Hematopoietic multipotent progenitor cell treated with erythropoietin and hydrocortisone succinate and interleukin-3 and kit ligand, for 17 days (in vitro differentiated cells): ENCODE data around the gene ATF4.

Experiments
- DNase-seq: peaks from one replicate; pipeline ENCODE4 v3.0.0-alpha.2; 2015; ENCODE audit warnings: low spot score

The ATF4 gene, protein sequence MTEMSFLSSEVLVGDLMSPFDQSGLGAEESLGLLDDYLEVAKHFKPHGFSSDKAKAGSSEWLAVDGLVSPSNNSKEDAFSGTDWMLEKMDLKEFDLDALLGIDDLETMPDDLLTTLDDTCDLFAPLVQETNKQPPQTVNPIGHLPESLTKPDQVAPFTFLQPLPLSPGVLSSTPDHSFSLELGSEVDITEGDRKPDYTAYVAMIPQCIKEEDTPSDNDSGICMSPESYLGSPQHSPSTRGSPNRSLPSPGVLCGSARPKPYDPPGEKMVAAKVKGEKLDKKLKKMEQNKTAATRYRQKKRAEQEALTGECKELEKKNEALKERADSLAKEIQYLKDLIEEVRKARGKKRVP

DNA sequence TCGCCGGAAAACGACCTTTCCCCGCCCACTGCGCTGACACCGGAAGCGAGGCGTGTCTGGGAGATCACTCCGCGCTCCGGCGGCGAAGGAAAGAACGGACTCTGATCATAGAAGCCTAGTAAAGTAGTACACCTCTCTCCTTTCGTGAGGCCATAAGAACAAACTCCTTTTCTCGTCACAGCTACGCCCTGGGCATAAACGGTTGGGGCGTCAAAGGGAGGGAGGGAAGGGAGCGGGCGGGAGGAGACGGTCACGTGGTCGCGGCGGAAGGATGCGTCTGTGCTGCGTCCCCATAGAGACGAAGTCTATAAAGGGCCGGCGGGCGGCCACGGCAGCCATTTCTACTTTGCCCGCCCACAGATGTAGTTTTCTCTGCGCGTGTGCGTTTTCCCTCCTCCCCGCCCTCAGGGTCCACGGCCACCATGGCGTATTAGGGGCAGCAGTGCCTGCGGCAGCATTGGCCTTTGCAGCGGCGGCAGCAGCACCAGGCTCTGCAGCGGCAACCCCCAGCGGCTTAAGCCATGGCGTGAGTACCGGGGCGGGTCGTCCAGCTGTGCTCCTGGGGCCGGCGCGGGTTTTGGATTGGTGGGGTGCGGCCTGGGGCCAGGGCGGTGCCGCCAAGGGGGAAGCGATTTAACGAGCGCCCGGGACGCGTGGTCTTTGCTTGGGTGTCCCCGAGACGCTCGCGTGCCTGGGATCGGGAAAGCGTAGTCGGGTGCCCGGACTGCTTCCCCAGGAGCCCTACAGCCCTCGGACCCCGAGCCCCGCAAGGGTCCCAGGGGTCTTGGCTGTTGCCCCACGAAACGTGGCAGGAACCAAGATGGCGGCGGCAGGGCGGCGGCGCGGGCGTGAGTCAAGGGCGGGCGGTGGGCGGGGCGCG lies at the start of gene ATF4:
Gene ATF4, plus strand, starts transcription at position 337 of the 880 bp plus-strand sequence. CDS start 884 bp downstream, outside the sequence.
- peak; percentile 98 for DNase-seq

DNA sequence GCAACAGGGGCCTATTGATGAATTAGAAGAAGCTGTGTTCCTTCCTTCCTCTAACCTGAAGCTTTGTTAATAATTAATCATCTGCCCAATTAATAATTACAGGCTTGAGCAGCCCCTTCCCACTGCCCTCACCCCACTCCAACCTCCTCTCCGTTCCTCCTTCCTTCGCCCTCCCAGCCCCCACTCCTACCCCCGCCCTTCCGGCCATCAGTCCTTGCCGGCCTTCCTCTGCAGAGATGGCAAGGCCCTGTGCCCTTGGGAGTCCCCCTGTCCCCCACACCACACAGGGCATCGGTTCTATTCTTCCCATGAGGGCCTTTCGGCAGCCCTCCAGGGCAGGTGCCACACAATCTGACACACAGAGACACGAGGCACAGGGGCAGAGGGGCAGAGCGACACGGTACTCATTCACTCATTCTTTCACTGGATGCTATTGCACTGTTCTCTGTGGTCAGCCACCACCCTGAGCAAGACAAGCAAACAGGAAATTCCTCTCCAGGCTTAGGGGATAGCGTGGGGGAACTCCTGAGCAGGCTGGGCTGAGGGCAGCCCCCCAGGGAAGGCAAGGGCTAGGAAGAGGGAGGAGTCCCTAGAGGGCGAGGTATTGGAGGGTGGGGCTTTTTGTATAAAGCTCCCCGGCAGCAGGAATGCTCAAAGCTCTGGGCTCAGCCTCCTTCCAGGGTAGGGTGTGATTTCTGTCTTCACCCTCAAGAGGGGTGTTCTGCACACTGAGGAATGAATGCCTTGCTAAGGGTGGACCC lies 48.8 kb upstream of the ATF4 start:
- peak; percentile 44 for DNase-seq

DNA sequence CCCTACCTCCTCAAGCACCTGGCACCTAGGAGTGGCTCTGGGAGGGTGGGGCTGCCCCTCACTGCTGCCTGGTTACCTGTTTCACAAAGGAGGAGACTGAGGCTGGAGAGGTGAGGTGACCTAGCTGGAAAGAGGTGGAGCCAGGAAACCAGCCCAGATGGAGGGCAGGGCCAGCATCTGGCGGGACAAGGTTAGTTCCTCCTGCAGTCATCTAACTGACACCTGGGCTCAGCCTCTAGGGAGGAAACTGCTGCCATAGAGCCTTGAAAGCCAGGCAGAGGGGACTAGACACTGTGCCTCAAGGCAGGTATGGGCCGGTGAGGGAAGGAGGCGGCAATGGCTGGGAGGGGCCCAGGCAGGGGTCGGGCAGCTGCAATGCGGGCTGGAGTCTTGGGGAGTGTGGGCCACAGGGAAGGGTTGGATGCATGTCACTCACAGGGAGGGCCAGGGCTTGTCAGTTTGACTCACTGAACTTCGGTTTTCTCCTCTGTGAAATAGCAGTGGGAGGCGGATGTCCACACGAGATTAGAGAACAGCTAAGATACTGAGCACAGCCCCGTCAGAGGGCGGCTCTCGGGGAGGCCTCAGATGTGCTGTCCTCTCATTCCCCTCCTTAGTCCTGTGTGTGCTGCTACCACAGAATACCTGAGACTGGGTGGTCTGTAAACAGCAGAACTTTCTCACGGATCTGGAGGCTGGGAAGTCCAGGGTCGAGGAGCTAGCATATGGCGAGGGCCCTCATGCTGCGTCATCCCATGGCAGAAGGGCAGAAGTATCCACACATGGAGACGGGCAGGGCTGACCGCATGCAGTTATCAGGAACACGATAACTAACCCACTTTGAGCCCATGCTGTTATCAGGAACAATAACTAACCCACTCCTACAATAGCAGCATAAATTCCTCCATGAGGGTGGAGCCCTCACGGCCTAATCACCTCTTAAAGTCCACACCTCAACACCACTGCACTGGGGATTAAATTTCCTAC lies 47.5 kb upstream of the ATF4 start:
- DNase-seq = peak; percentile 84

DNA sequence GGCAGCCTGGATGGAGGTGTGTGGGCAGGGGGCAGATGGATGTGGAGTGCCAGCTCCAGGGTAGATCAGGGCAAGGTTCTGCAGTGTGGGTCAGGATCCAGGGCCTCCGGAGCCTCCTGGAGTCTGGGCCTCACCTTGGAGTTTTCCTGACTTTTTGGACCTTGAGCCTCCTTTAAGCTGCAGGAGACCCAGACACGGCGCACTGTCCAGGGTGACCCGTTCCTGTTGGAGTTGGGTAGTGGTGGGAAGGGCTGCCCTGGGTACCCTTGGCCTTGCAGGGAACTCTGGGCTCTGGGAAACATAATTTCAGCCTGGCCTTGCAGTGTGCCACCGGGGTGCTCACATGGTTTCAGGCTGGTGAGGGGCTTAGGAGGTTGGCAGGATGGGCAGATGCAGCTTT lies 46.5 kb upstream of the ATF4 start:
- DNase-seq = no peak

DNA sequence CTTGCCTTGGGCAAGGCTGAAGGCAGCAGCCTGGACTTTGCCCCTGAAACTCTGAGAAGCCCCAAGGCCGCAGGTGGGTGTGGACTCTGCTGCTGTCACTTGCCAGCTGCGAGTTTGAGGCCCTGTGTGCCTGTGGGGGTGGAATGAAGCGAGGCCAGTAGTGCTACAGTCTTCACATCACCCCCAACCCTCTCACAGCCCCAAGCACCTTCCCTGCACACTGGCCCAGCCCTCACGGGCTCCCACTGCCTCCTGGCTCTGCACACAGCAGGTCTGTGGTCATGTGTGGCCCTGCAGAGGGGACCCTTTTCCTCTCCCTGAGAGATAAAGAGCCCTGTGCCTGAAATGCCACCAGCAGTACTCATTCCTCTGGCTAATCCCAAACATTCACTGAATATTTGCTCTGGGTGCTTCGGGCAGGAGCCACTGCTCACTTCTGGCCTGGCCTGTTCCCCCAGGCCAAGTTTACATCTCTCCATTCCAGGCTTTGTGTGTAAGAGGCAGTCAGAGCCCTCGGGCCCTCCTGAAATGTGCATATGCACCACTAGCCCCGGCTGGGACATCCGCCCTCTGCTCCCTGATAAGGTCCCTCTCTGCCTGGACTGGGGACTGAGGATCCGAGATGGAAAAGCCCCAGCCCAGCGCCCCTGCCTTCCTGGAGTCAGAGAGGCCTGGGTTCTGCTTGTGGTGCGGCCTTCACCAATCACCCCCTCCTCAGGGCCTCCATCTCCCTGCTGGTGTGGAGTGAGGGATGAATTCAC lies 45.8 kb upstream of the ATF4 start:
- DNase-seq = no peak

DNA sequence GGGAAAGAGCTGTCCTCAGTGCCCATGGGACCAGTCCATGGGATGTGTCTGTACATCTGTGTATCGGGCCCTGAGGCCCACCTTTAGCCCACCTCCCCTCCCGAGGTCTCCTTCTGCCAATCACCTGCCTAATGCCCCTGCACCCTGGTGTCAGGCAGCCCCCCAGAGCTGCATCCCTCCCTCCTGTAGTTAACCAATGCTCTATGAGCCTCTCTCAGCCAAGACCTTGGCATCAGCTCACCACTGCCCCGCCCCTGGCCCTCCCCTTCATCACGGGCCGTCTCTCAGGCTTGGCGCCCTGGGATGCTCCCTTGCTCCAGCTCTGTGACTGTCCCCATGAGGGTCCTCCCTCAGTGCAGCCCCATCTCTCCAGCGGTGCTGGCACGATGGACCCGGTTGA lies 45.0 kb upstream of the ATF4 start:
- DNase-seq = no peak

DNA sequence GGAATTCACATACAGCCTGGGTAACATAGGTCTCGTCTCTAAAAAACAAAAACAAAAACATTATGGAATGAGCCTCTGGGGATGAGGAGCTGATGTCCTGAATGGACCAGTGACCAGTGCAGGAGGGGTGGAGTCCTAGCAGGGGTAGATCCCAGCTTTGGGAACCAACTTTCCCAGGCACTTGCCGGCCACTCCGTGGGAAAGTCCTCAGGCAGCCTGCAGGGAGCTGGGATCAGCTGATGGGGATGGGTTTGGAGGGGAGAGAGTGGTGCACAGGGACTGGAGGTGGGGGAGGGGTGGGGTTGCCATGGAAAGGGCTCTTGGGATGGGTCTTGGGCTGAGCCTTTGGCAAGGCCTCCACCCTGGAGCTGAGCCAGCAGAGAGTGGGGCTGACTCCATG lies 44.5 kb upstream of the ATF4 start:
- DNase-seq = no peak

DNA sequence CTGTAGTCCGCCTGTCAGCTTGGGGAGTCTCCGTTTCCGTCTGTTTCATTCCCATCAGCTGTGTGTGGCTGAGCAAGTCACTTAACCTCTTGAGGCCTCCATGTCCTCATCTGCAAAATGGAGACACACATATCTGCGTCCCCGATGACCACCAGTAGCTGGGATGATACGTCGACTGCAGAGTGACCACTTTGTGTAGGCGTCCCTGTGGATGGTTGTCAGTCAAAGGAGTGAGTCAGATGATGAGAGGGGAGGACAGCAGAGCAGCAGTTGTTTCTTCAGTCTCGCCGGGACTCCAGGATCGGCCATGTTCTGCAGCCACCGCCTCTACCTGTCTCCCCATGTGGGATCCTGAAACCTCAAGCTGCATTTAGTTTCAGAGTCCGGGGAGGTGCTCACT lies 43.7 kb upstream of the ATF4 start:
- no peak for DNase-seq

DNA sequence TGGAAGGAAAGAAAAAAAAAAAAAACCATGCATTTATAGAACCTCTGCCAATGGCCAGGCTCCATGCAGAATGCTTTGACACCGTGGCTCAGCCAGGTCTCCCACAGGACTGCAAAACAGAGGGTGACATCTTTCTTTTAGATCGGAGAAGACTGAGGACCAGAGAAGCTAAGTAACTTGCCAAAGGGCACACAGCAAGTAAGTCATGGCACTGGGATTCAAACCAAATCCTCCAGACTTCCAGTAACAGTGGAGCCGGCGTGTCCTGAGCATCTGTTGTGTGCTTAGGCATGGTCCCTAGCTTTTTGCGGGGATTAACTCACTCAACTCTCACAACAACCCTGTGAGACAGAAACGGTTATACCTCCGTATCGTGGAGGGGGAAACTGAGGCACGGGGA lies 42.8 kb upstream of the ATF4 start:
- DNase-seq = no peak

DNA sequence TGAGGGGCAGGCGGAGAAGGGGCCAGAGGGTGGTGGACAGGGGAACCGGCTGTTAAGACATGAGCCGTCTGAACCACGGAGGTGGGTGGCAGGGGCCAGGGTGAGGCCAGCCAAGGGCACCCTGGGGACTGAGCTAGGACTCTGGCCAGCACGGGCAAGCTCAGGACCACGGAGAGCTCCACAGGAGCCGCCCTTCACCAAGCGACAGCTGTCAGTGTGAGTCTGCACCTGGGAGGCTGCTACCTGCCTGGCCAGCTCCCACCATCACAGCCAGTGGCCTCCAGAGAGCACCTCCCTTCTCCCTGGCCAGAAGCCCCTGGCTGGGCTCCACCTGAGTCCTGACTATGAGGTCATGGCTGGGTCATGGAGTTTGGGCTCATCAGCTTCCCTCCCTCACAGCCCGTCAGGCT lies 41.9 kb upstream of the ATF4 start:
- no peak for DNase-seq

DNA sequence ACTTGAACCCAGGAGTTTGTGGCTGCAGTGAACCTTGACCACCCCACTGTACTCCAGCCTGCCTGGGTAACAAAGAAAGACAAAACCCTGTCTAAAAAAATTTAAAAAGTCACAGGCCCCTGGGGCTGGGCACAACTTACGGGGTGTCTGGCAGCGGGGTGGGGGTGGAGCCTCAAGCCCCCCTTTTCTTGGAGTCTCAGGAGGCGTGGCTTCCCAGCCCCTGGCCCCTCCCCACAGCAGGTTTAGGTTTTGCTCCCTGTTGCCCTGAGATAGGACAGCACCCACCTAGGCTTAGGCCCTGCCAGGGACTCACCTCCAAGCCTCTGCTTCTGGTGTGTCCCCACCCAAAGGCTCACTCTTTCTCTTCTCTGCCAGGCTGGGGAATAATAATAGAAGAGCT lies 41.1 kb upstream of the ATF4 start:
- no peak for DNase-seq

DNA sequence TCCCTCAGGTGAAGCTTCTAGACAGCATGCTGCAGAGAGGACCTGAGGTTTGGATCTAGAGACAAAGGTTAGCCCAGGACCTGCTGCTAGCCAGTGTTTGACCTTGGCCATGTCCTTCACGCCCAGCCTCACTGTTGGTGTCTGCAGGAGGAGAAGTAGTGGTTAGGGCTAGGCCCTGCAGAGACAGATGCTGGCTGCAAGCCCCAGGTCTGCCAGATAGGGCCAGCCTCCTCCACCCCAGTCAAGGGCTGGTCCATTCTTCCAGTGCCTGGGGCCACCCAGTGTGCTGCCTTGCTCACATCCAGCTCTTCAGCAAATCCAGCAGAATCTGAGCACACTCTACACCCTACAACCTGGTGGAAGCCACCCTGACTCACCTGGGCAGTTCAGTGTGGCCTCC lies 39.8 kb upstream of the ATF4 start:
- DNase-seq = no peak

DNA sequence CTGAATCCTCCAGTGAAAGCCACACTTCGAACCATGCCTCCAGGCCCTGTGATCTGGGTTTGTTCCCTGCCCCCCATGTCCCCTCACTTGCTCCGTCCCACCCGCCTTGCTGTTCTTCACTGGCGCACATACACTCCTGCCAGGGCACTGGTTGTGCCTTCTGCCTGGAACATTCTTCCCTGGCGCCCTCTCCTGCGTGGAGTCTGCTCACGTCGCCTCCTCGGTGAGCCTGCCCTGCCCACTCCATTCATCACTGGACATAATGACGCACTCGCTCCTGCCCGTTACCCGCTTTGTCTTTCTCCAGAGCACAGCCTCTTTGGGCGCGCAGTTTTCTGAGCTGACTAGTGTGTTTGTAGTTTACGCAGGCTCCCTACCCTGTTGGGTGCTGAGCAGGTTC lies 39.3 kb upstream of the ATF4 start:
- no peak for DNase-seq

DNA sequence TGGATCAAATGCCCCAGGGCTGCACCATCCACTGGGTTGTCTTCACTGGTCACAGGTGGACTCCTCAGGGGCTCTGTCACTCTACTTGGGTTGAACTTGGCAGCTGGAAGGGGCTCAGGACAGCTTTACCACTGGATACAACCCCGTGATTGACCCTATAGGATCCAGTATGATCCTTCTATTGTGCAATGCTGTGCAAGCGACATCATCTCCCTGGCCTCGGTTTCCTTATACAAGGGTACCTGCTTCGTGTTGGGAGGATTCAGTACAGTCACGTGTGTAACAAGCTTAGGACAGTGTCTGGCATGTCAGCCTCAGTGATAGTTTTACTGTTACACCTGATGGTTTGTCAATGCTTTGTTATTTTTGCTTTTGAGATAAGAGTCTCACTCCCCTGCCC lies 38.8 kb upstream of the ATF4 start:
- no peak for DNase-seq

DNA sequence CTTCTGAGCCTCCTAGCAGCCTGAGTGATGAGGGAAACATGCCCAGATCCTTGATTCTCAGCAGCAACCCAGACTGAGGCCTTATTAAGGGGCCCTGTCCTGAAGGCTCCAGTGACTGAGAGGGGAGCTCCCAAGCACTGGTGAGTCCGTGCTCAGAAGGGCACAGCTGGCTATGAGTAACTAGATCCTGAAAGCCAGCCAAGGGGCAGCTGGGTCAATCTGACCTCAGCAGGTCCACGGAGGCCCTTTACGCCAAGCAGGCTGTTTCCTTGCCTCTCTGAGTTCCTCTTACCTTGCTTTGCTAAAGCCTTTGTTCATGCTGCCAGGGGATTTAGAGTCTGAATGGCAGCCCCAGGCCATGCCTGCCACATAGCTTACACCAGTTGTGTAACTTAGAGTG lies 37.6 kb upstream of the ATF4 start:
- no peak for DNase-seq

DNA sequence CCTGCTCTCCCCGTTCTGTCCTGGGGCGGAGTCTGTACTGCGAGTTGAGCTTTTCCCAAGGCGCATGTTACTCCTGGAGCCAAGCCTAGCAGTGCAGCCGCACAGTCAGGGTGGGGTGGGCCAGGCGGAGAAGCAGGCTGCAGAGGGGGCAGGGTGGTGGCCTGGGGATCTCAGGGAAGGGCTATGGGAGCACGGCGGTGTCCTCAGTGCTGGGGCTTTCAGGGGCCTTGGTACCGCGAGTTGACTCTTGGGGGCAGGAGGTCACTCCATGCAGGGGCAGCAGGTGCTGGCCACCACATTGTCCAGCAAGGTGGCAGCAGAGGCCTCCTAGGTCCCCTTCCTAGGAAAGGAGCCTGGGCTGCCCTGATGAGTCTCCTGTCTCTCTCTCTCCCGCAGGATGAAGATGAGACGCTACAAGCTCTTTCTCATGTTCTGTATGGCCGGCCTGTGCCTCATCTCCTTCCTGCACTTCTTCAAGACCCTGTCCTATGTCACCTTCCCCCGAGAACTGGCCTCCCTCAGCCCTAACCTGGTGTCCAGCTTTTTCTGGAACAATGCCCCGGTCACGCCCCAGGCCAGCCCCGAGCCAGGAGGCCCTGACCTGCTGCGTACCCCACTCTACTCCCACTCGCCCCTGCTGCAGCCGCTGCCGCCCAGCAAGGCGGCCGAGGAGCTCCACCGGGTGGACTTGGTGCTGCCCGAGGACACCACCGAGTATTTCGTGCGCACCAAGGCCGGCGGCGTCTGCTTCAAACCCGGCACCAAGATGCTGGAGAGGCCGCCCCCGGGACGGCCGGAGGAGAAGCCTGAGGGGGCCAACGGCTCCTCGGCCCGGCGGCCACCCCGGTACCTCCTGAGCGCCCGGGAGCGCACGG lies 33.2 kb upstream of the ATF4 start:
- no peak for DNase-seq

DNA sequence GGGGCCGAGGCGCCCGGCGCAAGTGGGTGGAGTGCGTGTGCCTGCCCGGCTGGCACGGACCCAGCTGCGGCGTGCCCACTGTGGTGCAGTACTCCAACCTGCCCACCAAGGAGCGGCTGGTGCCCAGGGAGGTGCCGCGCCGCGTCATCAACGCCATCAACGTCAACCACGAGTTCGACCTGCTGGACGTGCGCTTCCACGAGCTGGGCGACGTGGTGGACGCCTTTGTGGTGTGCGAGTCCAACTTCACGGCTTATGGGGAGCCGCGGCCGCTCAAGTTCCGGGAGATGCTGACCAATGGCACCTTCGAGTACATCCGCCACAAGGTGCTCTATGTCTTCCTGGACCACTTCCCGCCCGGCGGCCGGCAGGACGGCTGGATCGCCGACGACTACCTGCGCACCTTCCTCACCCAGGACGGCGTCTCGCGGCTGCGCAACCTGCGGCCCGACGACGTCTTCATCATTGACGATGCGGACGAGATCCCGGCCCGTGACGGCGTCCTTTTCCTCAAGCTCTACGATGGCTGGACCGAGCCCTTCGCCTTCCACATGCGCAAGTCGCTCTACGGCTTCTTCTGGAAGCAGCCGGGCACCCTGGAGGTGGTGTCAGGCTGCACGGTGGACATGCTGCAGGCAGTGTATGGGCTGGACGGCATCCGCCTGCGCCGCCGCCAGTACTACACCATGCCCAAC lies 32.4 kb upstream of the ATF4 start:
- no peak for DNase-seq

DNA sequence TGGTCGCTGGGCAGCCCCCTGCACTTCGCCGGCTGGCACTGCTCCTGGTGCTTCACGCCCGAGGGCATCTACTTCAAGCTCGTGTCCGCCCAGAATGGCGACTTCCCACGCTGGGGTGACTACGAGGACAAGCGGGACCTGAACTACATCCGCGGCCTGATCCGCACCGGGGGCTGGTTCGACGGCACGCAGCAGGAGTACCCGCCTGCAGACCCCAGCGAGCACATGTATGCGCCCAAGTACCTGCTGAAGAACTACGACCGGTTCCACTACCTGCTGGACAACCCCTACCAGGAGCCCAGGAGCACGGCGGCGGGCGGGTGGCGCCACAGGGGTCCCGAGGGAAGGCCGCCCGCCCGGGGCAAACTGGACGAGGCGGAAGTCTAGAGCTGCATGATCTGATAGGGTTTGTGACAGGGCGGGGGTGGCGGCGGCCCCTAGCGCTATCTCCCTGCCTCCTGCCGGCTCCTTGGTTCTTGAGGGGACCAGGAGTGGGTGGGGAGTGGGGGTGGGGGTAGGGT lies 31.7 kb upstream of the ATF4 start:
- no peak for DNase-seq
